ENCODE results near the gene KIAA0232. TPM values are rescaled to one million over a fixed set of nuclear protein-coding genes. Genes with fewer than 3 reads are reported as not detected.
"Not testable (repeated sequence)": the region's sequence is repeated elsewhere in the genome, so short reads cannot be mapped to it uniquely, and the experiment has no call there.

KIAA0232 gene
- total RNA-seq, 1 donor from 2014 or later, result 27.2 TPM

DNA sequence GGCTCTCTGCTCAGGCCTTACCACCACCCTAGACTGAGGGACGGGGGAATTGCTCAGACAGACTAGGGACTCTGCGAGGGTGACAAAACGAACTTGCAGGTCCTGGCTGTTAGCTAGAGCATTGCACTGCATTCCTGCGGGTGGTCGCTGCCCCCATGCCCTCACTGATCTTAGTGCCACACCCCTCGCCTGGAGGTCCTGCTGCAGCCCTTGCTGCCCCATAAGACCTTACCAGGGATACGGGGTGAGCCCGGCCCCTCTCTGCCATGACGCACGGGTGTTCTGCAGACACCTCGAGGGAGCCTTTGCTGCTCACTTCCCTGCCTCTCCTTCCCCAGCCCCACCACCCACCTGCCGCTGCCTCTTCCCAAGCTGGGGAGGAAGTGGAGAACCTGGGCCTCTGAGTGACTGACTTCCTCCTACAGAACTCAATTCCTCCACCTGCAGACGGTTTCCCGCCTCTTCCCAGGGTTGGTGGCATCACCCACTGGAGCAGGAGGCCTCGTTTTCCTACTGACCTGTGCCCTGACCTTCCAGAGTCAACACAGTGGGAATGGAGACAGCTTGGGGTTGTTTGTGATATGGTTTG is 107.3 kb downstream of the KIAA0232 start:
- DNase-seq (ENCODE audit: low spot score), result no peak
- H3K4me3 Mint-ChIP-seq (ENCODE audit: unreplicated experiment), result no peak overlapping the region
- H3K27me3 Mint-ChIP-seq (ENCODE audit: unreplicated experiment), result peaks cover 3% of the 10 kb centered on the region
- H3K27ac Mint-ChIP-seq (ENCODE audit: unreplicated experiment), result no peak overlapping the region
- no peaks in the 10 kb centered on the region for H3K9me3 Mint-ChIP-seq (ENCODE audit: unreplicated experiment)
- TF ChIP-seq, protein P1, sequence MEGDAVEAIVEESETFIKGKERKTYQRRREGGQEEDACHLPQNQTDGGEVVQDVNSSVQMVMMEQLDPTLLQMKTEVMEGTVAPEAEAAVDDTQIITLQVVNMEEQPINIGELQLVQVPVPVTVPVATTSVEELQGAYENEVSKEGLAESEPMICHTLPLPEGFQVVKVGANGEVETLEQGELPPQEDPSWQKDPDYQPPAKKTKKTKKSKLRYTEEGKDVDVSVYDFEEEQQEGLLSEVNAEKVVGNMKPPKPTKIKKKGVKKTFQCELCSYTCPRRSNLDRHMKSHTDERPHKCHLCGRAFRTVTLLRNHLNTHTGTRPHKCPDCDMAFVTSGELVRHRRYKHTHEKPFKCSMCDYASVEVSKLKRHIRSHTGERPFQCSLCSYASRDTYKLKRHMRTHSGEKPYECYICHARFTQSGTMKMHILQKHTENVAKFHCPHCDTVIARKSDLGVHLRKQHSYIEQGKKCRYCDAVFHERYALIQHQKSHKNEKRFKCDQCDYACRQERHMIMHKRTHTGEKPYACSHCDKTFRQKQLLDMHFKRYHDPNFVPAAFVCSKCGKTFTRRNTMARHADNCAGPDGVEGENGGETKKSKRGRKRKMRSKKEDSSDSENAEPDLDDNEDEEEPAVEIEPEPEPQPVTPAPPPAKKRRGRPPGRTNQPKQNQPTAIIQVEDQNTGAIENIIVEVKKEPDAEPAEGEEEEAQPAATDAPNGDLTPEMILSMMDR (IDR thresholded peaks at IDR 0.05; ENCODE audit: unreplicated experiment), result no peak
- H3K4me1 Mint-ChIP-seq (ENCODE audit: unreplicated experiment), result peaks cover 3% of the 10 kb centered on the region
- H3K36me3 Mint-ChIP-seq (ENCODE audit: low read depth, unreplicated experiment), result peaks cover 4% of the 10 kb centered on the region

DNA sequence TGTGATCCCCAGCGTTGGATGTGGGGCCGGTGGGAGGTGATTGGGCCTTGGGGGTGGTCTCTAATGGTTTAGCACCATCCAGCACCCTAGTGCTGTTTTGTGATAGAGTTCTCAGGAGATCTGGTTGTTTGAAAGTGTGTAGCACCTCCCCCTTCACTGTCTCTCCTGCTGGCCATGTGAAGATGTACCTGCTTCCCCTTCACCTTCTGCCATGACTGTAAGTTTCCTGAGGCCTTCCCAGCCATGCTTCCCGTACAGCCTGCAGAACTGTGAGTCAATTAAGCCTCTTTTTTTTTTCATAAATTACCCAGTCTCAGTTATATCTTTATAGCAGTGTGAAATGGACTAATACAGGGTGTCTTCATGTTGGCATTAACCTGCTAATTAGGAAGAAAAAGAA is 107.8 kb downstream of the KIAA0232 start:
- no peak for DNase-seq (ENCODE audit: low spot score)
- peaks cover 4% of the 10 kb centered on the region for H3K36me3 Mint-ChIP-seq (ENCODE audit: low read depth, unreplicated experiment)
- H3K4me3 Mint-ChIP-seq (ENCODE audit: unreplicated experiment), result no peak overlapping the region
- TF ChIP-seq, protein P1 (IDR thresholded peaks at IDR 0.05; ENCODE audit: unreplicated experiment), result no peak
- no peaks in the 10 kb centered on the region for H3K9me3 Mint-ChIP-seq (ENCODE audit: unreplicated experiment)
- peaks cover under 1% of the 10 kb centered on the region for H3K4me1 Mint-ChIP-seq (ENCODE audit: unreplicated experiment)
- H3K27ac Mint-ChIP-seq (ENCODE audit: unreplicated experiment), result no peak overlapping the region
- peaks cover 5% of the 10 kb centered on the region for H3K27me3 Mint-ChIP-seq (ENCODE audit: unreplicated experiment)

DNA sequence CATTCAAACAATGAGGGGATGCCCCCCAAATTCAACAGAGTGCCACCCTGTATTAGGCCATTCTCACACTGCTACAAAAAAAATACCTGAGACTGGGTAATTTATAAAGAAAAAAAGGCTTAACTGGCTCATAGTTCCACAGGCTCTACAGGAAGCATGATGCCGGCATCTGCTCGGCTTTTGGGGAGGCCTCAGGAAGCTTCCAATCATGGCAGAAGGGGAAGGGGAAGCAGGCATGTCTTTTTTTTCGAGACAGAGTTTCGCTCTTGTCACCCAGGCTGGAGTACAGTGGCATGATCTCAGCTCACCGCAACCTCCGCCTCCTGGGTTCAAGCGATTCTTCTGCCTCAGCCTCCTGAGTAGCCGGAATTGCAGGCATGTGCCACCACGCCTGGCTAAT is 108.4 kb downstream of the KIAA0232 start:
- H3K4me3 Mint-ChIP-seq (ENCODE audit: unreplicated experiment); H3K27me3 Mint-ChIP-seq (ENCODE audit: unreplicated experiment); H3K9me3 Mint-ChIP-seq (ENCODE audit: unreplicated experiment); DNase-seq (ENCODE audit: low spot score); H3K4me1 Mint-ChIP-seq (ENCODE audit: unreplicated experiment); H3K27ac Mint-ChIP-seq (ENCODE audit: unreplicated experiment); H3K36me3 Mint-ChIP-seq (ENCODE audit: low read depth, unreplicated experiment): not testable (repeated sequence)

DNA sequence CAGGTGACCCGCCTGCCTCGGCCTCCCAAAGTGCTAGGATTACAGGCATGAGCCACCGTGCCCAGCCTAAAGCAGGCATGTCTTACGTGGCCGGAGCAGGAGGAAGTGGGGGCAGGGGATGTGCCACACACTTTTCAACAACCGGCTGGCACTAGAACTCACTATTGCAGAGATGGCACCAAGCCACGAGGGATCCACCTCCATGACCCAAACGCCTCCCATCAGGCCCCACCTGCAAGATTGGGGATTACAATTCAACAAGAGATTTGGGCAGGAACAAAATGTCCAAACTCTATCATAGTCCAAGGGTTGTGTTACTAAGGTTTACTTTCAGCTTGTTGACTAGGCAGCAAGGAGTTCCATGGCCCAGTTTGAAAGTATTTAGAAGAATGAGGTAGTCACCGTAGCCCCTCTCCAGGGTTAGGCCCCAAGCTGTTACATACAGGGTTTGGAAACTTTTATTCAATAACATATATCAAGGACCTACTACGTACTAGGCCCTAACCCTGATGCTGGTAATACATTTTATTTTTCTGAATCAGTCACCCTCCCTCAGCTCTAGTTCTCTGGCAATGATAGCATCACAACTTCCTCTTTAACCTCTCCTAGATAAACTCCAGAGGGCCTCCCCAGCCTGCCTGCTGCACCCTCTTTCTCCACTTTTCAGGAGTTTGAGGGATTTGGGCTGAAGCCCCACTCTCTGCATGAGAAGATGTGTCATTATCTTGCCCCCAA is 109.1 kb downstream of the KIAA0232 start:
- Mint-ChIP-seq H3K27me3 (ENCODE audit: unreplicated experiment) (peaks cover 5% of the 10 kb centered on the region), H3K27ac (ENCODE audit: unreplicated experiment) (no peak overlapping the region), H3K4me3 (ENCODE audit: unreplicated experiment) (no peak overlapping the region), H3K9me3 (ENCODE audit: unreplicated experiment) (no peaks in the 10 kb centered on the region), H3K36me3 (ENCODE audit: low read depth, unreplicated experiment) (peaks cover 4% of the 10 kb centered on the region), H3K4me1 (ENCODE audit: unreplicated experiment) (no peaks in the 10 kb centered on the region)
- DNase-seq (ENCODE audit: low spot score), result no peak
- TF ChIP-seq, protein P1 (IDR thresholded peaks at IDR 0.05; ENCODE audit: unreplicated experiment), result no peak

DNA sequence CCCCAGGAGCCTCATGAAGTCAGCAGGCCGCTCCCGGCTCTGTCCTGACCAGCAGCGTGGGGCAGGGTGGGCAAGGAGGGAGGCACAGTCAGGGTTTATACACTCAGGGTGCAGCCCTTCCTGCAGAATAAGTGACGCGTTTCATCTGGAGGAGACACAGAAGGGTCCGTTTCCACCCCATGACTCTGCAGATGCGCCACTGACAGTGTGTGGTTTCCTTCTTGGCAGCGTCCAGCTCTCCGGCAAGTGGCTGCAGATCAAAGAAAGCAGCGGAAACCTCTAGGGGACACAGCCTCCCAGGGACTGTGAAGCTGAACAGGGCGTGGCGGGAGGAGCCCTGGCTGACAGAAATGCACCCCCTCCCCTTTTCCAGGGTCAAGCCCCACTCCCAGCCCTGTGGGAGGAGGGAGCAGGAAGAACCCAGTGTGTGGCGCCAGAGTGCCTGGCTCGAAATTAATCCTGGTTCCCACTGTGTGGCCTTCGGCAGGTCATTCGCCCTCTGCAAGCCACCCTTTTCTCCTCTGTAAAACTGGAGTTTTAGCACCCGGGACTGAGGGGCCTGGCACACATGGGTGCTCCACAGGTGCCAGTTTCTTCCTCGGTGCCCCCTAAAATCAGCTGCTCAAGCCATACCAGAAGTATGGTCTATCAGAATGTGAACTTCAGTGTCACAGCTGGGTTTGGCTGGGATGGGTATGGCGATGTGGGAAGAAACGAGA is 109.8 kb downstream of the KIAA0232 start:
- TF ChIP-seq, protein P1 (IDR thresholded peaks at IDR 0.05; ENCODE audit: unreplicated experiment), result no peak
- no peak for DNase-seq (ENCODE audit: low spot score)
- H3K36me3 Mint-ChIP-seq (ENCODE audit: low read depth, unreplicated experiment), result peaks cover 4% of the 10 kb centered on the region
- H3K4me3 Mint-ChIP-seq (ENCODE audit: unreplicated experiment), result no peak overlapping the region
- peaks cover 5% of the 10 kb centered on the region for H3K27me3 Mint-ChIP-seq (ENCODE audit: unreplicated experiment)
- H3K9me3 Mint-ChIP-seq (ENCODE audit: unreplicated experiment), result no peaks in the 10 kb centered on the region
- no peaks in the 10 kb centered on the region for H3K4me1 Mint-ChIP-seq (ENCODE audit: unreplicated experiment)
- H3K27ac Mint-ChIP-seq (ENCODE audit: unreplicated experiment), result no peak overlapping the region

Data from endothelial cell (in vitro differentiated cells).